HEK293 (cell line): ENCODE results near the gene IL33.

ENCODE experiments used
- BCL6B ChIP-seq: fragments of 450-650 bp; formaldehyde crosslinking; IDR thresholded peaks from 2 replicates; pipeline ENCODE4 v1.5.1; 2017; ENCODE audit warnings: missing biosample characterization, missing genetic modification characterization
- KLF16 ChIP-seq: fragments of 450-650 bp; formaldehyde crosslinking; IDR thresholded peaks from 2 replicates; pipeline ENCODE4 v1.5.1; 2017; ENCODE audit warnings: missing biosample characterization, missing genetic modification characterization
- ZNF112 ChIP-seq: fragments of 450-650 bp; formaldehyde crosslinking; IDR thresholded peaks from 2 replicates; pipeline ENCODE4 v1.5.0; 2017; ENCODE audit warnings: missing biosample characterization, missing genetic modification characterization
- ZNF138 ChIP-seq: fragments of 450-650 bp; formaldehyde crosslinking; IDR thresholded peaks from 2 replicates; pipeline ENCODE4 v1.5.1; 2016; ENCODE audit warnings: missing biosample characterization, missing genetic modification characterization, borderline replicate concordance
- ZNF24 ChIP-seq: fragments of 450-650 bp; formaldehyde crosslinking; IDR thresholded peaks from 2 replicates; pipeline ENCODE4 v1.5.1; 2016; ENCODE audit warnings: missing biosample characterization, missing genetic modification characterization
- ZNF433 ChIP-seq: fragments of 450-650 bp; formaldehyde crosslinking; IDR thresholded peaks from 2 replicates; pipeline ENCODE4 v1.5.1; 2016; ENCODE audit warnings: missing biosample characterization, missing genetic modification characterization, low read depth
- ZNF677 ChIP-seq: fragments of 450-650 bp; IDR thresholded peaks from 2 replicates; pipeline ENCODE4 v1.5.0; 2018; ENCODE audit warnings: missing biosample characterization, mild to moderate bottlenecking, missing genetic modification characterization, moderate library complexity
- TF ChIP-seq, protein P1 (sequence below): fragments of 450-650 bp; formaldehyde crosslinking; IDR thresholded peaks from 2 replicates; pipeline ENCODE4 v1.5.1; 2016; ENCODE audit warnings: missing biosample characterization, missing genetic modification characterization
- TF ChIP-seq, protein P2 (sequence below): fragments of 450-650 bp; formaldehyde crosslinking; IDR thresholded peaks from 2 replicates; pipeline ENCODE4 v1.5.1; 2016; ENCODE audit warnings: missing biosample characterization, missing genetic modification characterization

DNA sequence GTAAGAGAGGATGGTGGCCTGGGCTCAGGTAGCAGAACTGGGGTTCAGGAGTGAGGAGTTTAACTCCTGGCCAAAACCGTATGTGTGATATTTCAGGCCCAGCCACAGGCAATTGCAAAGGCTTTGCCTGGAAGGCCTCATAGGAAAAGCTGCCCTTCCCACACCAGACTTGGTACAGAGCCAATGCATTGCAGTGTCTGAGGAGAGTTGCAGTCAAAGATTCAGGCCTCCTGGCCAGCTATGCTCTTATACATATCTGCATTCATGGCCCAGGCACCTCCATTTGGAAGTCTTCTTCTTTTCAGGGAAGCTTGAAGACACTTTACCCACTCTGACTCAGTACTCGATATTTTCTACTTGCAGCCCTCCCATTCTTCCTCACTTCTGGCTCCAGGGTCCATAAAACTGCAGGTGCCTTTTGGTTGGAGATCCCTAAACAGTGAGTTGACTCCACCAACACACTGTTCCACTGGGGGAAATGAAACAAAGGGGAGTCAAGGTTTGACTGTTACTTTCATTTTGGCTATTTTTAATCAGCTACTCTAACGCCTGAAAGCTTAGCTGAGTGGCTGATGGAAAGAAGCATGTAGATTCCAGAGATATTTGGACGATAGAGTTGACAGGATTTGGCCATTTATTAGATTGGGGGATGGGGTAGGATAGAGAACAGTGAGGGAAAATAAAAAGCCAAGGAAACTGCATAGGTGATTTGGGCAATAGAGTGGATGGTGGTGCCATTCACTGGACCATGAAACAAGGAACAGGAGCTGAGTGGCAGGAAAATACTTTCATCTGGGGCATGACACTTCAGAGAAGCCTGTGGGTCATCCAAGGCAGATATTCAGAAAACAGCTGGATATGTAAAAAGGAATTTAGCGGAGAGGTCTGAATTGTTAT lies 30.6 kb upstream of the IL33 start:
- TF ChIP-seq ZNF24 (tag by site-specific recombination) (no peak), ZNF677 (tag by site-specific recombination) (no peak), BCL6B (tag by site-specific recombination) (no peak), ZNF433 (no peak), KLF16 (tag by site-specific recombination) (no peak), ZNF138 (no peak), ZNF112 (no peak)
- TF ChIP-seq, protein P1, sequence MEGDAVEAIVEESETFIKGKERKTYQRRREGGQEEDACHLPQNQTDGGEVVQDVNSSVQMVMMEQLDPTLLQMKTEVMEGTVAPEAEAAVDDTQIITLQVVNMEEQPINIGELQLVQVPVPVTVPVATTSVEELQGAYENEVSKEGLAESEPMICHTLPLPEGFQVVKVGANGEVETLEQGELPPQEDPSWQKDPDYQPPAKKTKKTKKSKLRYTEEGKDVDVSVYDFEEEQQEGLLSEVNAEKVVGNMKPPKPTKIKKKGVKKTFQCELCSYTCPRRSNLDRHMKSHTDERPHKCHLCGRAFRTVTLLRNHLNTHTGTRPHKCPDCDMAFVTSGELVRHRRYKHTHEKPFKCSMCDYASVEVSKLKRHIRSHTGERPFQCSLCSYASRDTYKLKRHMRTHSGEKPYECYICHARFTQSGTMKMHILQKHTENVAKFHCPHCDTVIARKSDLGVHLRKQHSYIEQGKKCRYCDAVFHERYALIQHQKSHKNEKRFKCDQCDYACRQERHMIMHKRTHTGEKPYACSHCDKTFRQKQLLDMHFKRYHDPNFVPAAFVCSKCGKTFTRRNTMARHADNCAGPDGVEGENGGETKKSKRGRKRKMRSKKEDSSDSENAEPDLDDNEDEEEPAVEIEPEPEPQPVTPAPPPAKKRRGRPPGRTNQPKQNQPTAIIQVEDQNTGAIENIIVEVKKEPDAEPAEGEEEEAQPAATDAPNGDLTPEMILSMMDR (tag by site-specific recombination), result no peak
- TF ChIP-seq, protein P2, sequence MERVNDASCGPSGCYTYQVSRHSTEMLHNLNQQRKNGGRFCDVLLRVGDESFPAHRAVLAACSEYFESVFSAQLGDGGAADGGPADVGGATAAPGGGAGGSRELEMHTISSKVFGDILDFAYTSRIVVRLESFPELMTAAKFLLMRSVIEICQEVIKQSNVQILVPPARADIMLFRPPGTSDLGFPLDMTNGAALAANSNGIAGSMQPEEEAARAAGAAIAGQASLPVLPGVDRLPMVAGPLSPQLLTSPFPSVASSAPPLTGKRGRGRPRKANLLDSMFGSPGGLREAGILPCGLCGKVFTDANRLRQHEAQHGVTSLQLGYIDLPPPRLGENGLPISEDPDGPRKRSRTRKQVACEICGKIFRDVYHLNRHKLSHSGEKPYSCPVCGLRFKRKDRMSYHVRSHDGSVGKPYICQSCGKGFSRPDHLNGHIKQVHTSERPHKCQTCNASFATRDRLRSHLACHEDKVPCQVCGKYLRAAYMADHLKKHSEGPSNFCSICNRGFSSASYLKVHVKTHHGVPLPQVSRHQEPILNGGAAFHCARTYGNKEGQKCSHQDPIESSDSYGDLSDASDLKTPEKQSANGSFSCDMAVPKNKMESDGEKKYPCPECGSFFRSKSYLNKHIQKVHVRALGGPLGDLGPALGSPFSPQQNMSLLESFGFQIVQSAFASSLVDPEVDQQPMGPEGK (tag by site-specific recombination), result no peak
